Stimulated activated CD4-positive, alpha-beta T cell treated with anti-CD3 and anti-CD28 coated beads, Interleukin-2, amount 100 ng/mL, for 4 hours (primary cell): ENCODE results near the gene GRHPR.
"Not testable (repeated sequence)": the region's sequence is repeated elsewhere in the genome, so short reads cannot be mapped to it uniquely, and the experiment has no call there.

Source experiments
- DNase-seq: peaks from one replicate; pipeline ENCODE4 v3.0.0-alpha.2; 2020; ENCODE audit warnings: low read depth

GRHPR gene

DNA sequence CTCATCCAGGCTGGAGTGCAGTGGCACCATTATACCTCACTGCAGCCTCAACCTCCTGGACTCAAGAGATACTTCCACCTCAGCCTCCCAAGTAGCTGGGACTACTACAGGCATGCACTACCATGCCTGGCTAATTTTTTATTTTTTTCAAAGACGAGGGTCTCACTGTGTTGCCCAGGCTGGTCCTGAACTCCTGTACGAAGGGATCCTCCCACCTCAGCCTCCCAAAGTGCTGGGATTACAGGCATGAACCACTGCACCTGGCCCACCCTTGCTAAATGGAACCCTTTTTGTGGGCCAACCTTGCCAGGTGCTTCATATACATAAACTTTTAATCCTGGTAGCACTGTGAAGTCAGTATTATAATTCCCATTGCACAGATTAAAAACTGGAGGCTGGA, 1.0 kb downstream of the GRHPR start:
- DNase-seq: no peak

DNA sequence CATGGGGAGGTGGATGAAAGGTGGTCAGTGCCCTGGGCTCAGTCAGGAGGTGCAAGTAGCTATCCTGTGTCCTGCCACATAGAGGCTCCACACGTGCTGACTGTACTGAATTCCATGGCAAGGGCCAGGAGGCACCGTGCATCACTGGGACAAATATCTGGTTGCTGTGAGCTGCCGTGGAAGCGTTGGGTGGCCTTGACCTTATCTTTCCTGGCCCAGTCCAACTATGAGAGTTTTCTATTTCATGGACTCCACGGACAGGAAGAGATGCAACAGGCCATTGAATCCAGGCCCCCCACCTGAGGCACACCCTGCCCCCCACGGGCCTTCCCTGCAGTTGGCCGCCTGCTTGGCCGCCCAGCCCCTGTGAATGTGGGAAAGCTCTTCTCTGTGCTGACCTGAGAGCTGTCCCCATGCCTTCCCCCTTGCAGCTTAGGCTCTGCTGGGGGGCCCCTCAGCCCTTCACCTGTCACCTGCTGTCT, 1.7 kb downstream of the GRHPR start:
- no peak for DNase-seq

DNA sequence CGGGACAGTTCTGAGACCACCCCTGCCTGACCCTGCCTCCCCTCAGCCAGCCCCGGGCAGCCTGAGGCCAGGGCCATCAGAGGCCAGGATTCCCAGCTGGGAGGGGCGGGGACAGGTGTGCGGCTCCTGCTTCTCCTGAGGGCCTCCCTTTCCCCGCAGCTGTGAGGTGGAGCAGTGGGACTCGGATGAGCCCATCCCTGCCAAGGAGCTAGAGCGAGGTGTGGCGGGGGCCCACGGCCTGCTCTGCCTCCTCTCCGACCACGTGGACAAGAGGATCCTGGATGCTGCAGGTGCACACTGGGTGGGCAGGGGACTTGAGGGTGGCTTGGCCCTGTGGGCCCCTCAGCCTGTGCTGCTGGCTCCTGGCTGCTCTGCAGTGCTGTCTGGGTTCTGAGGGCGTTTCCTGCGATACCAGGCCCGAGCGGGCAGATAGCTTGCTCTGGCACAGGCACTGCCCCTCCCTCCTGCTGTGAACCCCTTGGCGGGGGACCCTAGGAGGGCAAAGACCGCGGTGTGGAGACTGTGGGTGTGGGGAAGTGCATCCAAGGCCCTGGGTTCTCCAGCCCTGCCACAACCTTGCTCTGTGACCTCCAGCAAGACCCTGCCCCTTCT, 2.3 kb downstream of the GRHPR start:
- no peak for DNase-seq

DNA sequence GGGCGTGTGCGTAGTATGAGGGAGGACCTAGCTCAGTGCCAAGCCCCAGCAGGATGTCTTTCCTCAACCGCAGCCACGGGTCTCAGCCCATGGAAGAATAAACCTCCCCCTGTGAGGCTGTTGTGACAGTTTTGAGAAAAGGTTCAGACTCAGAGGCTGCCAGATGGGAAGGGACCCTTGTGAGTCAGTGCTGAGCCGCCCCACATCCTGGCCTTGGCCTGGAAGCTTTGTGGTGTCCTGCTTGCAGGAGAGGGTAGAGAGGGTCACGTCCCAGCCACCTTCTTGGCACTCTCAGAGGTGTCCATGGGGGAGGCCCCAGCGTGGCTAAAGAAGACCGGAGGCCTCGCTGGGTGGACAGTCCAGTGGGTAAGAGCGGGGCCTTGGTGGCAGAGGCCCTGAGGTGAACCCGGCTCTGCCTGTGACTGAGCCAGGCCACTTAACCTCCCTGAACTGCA, 2.8 kb downstream of the GRHPR start:
- DNase-seq: no peak

DNA sequence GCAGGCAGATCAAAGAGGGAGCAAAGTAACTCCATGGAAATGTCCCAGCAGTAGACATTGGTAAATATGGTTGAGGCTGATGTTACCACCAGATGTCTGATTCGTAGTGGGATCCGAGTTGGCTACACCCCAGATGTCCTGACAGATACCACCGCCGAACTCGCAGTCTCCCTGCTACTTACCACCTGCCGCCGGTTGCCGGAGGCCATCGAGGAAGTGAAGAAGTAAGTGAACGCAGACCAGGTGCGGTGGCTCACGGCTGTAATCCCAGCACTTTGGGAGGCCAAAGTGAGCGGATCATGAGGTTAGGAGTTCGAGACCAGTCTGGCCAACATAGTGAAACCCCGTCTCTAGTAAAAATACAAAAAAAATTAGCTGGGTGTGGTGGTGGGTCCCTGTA, 3.9 kb downstream of the GRHPR start:
- DNase-seq: not testable (repeated sequence)

DNA sequence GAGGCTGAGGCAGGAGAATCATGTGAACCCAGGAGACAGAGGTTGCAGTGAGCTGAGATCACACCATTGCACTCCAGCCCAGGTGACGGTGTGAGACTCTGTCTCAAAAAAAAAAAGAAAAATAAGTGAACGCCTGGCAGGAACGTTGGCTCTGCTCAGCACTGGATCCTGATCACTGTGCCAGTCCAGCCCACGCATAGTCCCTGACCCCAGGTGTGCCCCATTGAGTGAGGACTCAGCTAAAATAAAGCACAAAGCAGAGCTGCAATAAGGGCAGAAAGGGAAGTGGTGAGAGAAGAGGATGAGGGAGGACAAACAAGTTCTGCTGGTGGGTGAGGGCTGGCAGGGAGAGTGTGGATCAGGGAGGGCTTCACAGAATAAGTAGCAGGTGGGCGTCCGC, 4.3 kb downstream of the GRHPR start:
- no peak for DNase-seq

DNA sequence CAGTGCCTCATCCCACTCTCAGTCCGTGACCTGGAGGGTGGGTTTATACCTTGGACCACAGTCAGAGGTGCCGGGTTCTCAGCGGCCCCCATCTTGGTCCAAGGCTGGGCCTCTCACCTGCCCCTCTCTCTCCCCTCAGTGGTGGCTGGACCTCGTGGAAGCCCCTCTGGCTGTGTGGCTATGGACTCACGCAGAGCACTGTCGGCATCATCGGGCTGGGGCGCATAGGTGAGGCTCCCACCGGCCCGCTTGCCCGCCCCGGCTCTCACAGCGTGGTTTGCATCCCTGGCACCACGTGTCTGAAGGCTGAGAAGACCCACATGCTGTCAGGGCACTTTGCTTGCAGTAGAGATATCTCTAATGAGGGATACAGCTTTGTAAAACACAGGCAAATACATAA, 5.8 kb downstream of the GRHPR start:
- DNase-seq: no peak

DNA sequence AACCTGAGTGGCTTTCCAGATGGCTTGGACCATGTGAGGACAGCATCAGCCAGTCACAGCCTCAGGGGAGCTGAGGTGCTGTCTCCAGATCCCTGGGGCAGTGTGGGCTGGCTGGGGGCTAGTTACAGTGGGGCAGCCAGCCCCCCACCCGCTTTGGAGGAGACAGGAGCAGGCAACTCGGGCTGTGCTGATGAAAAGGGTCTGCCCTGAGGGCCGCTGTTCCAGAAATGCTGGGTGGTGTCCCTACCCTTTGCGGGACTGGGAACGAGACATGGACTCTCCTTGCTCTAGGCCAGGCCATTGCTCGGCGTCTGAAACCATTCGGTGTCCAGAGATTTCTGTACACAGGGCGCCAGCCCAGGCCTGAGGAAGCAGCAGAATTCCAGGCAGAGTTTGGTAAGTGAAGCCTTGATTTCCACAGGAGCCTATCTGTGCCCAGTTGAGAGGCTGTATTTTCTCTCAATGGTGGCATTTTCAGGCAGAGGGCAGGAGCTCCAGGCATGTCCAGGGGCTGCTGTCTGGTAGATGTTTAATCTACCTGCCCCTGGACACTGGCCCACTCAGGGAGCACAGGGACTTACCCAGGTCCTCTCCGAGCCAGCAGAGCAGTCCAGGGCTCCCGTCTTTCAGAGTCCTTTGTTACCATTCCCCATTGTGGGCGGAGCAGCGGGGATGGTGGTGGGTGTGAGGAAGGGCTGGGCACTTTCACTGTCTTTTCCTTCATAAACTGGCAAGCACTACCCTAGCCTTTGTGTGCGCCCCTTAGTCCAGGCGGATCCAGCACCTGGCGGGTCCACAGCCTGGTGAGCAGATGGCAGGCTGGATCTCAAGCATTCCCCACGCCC, 7.2 kb downstream of the GRHPR start:
- no peak for DNase-seq

DNA sequence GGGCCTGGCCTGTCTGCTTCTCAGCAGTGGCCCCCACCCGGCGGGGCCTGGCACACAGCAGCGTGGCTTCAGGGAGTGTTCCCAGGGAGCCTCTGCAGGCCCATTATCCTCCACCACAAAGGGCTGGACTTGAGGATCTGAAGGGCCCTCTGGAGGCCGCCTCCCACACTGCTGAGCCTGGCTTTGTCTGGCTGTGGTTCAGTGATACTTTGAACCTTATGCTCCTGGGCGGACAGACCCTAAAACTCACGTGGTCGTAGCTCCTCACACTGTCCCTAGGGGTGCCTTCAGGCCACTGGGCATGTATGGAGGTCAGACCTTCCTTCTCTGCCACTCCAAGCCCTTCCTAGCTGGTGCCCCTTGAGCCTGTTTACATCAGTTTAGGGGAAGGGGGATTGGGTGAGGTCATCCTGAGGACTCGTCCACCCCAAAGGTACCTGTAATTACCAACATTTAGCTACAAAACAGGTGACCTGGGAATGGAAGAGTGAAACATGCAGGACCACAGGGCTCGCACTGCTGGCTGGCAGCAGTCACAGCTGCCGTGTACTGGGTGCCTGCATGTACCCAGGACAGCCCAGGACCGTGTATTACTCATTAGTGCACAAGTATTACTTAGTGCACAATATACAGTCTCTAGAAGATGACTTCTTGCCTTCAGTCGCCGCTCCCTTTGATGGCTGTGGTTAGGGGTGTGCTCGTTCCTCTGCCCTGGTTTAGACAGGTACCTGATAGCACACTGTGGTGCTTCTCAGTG, 8.5 kb downstream of the GRHPR start:
- DNase-seq: no peak

DNA sequence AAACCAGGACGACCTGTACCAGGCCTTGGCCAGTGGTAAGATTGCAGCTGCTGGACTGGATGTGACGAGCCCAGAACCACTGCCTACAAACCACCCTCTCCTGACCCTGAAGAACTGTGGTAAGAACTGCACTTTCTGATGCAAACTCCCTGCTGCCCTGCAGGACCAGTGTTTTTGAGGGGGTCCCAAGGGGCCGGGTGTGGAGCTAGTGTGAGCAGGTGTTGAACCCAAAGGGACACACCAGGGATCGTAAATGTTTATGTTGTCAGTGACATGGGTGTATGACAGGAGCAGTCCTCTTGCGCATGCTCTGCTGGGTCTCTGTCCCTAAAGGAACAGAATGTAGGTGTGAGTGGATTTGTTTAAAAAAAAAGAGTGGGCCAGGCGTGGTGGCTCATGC, 9.5 kb downstream of the GRHPR start:
- no peak for DNase-seq

DNA sequence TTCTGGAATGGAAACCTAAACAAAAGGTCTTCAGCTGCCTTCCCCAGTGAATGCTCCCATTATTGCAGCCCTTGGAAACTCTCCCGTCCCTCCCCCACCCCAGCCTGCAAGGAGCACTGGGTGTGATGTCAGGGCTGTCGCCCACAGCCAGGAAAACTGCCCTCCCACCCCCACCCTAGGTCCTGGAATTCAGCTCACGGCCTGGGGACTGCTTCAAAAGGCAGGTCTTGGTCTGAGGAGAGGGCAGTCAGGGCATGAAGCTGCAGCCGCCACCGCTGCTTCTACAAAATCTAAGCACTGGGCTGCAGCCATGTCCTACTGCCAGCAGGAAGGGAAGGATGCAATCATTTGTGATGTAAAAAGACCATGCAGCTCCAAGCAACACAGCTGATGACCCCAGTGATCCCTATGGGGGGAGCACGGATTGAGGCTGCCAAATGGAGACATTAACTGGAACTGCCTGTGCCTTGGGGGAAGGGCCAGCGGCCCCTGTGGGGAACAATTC, 11.4 kb downstream of the GRHPR start:
- DNase-seq: no peak

DNA sequence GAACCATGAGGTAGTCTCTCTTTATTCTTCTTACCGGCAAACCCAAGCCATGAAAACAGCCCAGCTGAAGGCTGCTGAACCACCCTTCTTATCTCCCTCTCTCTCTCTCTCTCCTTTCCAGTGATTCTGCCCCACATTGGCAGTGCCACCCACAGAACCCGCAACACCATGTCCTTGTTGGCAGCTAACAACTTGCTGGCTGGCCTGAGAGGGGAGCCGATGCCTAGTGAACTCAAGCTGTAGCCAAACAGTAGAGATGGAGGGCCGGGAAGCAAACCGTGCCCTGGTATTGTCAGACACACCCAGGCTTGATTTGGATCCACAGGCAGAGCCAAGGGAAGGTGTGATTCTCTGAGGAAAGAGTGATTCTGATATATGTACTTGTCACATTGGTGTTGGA, 14.0 kb downstream of the GRHPR start:
- DNase-seq: no peak

DNA sequence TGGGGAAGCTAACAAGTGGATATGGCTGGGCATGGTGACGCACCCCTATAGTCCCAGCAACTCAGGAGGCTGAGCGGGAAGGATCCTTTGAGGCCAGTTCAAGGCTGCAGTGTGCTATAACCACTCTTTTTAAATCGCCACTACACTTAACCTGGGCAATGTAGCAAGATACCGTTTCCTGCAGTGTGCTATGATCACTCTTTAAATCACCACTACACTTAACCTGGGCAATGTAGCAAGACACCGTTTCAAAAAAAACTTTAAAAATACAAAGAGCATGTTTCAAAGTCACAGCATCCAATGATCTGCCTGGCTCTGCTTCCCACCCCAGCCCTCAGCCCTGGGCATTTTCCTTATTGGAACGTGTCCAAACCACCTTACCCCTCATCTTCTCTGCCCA, 14.5 kb downstream of the GRHPR start:
- no peak for DNase-seq

DNA sequence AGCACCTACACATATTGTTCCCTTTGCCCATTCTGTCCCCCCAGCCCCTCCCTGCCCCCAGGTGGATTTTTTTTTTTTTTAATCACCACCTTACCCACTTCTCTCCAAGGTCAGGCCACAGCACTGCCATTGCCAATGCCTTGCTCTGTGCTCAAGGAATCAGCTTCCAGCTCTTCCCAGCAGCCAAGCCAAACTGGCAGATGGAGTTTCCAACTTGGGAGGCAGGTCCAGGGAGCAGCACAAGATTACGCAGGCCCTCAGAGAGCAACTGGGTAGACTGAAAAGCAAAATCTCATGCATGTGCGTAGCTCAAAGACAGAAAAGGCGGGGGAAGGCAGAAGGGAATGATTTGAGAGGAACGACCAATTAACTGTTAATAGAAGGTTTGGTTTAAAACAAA, 15.1 kb downstream of the GRHPR start:
- no peak for DNase-seq

DNA sequence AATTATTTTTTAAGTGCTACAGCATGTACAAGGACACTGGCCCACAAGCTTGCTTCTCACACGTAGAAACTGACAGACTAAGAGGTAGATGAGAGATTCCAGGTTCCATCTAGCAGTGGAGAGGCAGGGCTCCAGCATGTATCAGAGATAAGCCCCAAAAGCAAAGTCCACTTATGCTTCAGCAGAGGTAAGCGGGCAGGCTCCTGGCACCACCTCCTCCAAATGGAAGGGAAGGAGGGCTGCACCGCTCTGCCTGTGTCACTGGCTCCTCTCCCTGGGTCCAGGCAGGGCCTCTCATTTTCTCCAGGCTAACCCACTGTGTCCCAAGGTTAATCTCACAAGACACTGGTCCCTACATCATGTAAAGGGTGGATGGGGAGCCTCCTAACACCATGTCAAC, 15.9 kb downstream of the GRHPR start:
- no peak for DNase-seq

DNA sequence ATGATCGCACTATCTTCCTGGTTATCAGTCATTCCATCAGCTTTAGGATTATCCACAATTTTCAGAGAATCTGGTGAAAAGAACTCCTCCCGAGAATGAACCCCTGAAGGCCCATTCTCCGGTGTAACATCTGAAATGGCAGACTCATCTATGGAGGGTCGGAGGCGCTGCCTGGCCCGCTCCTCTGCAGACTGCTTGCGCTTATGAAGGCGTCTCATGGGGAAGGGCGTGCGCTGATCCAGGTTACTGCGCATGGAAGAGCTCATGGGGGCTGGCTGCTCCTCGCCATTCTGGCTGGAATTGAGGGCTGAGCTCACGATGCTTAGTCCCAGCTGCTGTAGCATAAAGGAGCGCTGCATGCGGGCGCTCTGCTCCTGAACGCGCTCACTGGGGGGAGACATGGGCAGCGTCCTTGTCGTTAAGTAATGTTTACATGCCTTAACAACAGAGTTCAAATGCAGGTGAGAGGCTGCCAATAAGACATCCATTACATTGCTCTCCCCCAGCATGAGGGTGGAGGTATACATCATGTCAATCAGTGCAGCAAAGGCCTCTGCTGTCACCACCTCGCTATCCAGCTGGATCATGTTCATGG, 19.4 kb downstream of the GRHPR start:
- DNase-seq: no peak

DNA sequence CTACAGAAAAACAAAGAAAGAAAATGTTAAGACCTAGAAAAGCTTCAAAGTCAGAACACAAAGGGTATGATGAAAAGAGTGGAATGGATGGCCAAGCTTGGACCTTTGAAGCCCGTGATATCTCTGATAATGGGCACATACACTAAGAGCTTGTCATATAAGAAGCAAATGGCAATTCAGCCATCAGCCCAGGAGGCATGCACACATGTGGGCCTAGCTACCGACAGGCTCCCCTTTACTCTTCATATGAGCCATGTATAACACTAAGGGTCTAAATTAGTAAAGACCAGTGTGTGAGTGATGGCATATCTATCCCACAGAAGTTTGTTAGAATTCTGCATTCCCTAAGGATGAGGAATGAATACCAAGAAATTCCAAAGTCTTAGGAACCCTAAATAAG, 20.1 kb downstream of the GRHPR start:
- no peak for DNase-seq

DNA sequence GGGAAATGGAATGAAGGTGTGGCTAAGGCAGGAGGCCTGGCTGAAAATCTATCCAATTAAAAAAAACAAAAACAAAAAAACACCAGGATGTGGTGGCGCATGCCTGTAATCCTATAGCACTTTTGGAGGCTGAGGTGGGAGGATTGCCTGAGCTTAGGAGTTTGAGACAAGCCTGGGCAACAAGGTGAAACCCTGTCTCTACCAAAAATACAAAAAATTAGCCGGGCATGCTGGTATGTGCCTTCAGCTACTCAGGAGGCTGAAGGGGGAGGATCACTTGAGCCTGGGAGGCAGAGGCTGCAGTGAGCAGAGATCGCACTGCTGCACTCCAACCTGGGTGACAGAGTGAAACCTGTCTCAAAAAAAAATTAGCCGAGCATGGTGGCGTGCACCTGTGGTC, 21.1 kb downstream of the GRHPR start:
- no peak for DNase-seq

DNA sequence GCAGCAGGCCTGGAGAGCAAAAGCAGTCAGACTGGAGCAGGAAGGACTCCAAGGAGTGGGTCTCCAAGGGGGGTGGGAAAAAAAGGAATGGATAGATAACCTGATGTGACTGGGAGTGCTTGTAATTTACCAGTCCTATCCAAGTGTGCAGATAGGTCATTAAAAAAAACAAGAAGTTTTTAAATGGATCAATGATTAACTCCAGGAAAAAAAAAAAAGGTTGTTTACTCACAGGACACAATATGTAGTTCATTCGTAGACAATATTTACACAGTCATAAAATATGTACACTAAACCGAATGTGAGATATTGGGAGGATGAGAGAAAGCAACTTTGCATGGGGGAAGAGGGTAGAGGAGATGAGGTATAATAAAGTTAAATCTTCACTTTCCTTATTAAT, 22.4 kb downstream of the GRHPR start:
- no peak for DNase-seq

DNA sequence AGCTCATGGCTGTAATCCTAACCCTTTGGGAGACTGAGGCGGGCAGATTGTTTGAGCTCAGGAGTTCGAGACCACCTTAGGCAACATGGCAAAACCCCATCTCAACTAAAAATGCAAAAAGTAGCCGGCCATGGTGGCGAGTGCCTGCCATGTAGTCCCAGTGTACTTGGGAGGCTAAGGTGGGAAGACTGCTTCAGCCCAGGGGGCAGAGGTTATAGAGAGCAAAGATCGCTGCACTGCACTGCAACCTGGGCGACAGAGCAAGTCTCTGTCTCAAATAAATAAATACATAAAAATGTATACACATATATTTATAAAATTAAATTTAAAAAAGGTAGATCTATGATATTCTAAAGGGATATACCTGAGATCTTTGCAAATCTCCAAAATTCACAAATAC, 23.3 kb downstream of the GRHPR start:
- DNase-seq: no peak

DNA sequence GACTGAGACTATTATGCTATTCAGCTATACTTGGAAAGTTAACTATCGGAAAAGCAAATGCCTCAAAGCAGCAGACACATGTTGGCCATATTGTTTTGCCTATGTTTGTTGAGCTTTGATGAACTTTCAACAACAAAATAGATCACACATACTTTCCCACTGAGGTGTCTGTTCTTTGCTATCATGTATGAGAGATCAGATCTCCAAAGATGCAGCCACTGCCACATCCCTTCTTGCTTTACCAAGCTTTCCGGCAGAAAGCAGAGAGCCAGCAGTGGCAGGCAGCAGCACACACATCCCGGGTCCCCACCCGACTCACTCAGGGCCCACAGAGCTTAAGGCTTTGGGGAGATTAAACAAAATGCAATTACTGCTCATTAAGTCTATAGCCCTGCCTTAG, 23.9 kb downstream of the GRHPR start:
- no peak for DNase-seq

DNA sequence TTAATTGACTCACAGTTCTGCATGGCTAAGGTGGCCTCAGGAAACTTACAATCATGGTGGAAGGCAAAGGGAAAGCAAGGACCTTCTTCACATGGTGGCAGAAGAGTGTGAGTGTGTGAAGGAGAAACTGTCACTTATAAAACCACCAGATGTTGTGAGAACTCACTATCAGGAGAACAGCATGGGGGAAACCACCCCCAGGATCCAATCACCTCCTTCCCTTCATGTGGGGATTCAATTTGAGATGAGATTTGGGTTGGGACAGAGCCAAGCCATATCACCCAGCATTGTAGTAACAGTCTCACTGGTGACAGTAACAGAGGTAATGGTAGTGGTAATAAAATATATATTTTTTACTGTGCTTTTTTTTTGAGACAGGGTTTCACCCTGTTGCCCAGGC, 24.6 kb downstream of the GRHPR start:
- no peak for DNase-seq
